M059J (cell line): ENCODE data around the gene SCTR. TPM values are rescaled to one million over a fixed set of nuclear protein-coding genes. Genes with fewer than 3 reads are reported as not detected.
"Not testable (repeated sequence)": the region's sequence is repeated elsewhere in the genome, so short reads cannot be mapped to it uniquely, and the experiment has no call there.

Source experiments
- DNase-seq: peaks from one replicate; pipeline ENCODE4 v3.0.0-alpha.2; 2012; ENCODE audit warnings: low read depth
- total RNA-seq: library from RNA; depleted of rRNA; stranded (reverse); fragments of >200 nt; shearing (Covaris generic); gene quantifications from 2 replicates; pipeline ENCODE4 v1.2.3, GENCODE V29; 2014; rRNA removed

The SCTR gene
- total RNA-seq, 1 experiment from 2014 or later: not detected

DNA sequence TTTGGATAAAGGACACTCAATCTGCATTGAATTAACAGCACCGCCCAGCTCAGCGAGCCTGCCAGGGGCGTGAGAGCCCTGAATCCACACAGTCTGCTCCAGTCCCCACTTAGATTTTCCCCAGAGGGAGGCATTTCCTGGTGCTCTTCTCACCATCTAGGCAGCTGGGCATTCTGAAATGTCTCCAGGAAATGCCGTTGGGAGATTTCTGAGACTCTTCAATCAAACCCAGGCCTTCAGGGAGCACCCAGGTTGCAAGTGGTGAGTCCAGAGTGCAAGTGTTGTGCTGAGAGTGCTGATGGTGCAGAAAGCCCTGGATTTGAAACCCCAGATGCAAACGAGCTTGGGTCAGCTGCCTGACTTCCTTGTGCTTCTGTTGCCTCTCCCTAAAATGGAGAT lies 116.1 kb downstream of the SCTR start:
- no peak for DNase-seq

- peak; percentile 51 for DNase-seq
These were observed 116.7 kb downstream of the SCTR start for GRCh38 chr2:119407430-119408220.

GRCh38 chr2:119405151-119405550 lies 119.1 kb downstream of the SCTR start:
- DNase-seq: no peak

DNA sequence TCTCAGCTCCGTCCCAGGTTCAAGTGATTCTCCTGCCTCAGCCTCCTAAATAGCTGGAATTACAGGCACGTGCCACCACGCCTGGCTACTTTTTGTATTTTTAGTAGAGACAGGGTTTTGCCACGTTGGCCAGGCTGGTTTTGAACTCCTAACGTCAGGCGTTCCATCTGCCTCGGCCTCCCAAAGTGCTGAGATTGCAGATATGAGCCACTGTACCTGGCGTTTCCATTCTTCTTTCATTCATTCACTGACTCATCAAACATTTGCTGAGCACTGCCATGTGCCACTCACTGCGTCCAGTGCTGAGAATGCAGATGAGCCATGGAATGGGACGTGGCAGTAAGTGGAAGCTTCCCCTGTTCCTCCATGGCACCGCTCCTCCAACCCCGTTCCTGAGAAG lies 120.7 kb downstream of the SCTR start:
- DNase-seq: not testable (repeated sequence)

GRCh38 chr2:119402645-119403560 lies 121.4 kb downstream of the SCTR start:
- no peak for DNase-seq

DNA sequence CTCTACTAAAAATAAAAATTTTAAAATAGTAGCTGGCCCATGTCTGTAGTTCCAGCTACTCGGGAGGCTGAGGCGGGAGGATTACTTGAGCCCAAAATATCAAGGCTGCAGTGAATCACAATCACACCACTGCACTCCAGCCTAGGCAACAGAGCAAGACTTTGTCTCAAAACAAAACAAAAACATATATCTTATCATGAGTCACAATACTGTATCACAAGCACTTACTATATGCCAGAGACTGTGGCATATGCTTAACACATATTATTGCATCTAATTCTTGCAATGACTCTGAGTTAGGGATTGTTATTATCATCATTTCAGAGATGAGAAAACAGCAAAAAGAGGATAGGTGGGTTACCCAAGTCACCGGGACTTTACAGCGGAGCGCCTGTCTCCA lies 122.2 kb downstream of the SCTR start:
- no peak for DNase-seq

DNA sequence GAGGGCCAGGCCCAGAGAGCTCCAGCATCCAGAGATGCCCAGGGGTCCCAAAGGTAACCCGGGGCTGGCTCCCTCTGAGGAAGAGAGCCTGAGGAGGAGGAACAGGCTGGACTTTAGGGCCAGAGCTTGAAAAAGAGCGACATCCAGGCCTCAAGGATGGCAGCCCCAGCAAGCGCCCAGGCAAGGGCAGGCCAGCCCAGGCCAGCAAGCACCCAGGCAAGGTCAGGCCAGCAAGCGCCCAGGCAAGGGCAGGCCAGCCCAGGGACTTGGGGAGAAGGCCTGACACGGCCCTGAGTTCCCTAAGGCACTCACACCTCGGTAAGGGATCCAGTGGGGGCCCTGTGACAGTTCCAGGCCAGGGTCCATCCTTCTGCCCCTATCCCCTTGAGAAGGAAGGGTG lies 127.1 kb downstream of the SCTR start:
- DNase-seq: no peak

GRCh38 chr2:119393971-119394748 lies 130.1 kb downstream of the SCTR start:
- DNase-seq: no peak

Other genes with a start within 250 kb of the SCTR start
- 5.7 and 11.2 TPM in 2 replicates for gene C2orf76, start 157.6 kb downstream of the SCTR start, total RNA-seq
- 195 and 214 TPM in 2 replicates for gene DBI, start 157.5 kb downstream of the SCTR start, total RNA-seq
- gene TMEM37, start 92.6 kb downstream of the SCTR start, total RNA-seq: not detected in 2 replicates
- gene CFAP221, start 20.0 kb upstream of the SCTR start, total RNA-seq: 0.12 TPM in 1 of 2 replicates, not detected in the other
- 10.3 and 13.3 TPM in 2 replicates for gene TMEM177, start 154.7 kb upstream of the SCTR start, total RNA-seq
- 10.1 and 12.9 TPM in 2 replicates for gene PTPN4, start 235.4 kb upstream of the SCTR start, total RNA-seq